Adrenal gland (tissue), 12 donors: Measurements from ENCODE around the gene HECTD1. TPM values are rescaled to one million over a fixed set of nuclear protein-coding genes. Genes with fewer than 3 reads are reported as not detected.

Experiments used
- DNase-seq, 7 donors: peaks; one replicate each; pipeline ENCODE4 v3.0.0-alpha.2; 2019 to 2020
- H3K27ac ChIP-seq, 5 donors: fragments of 200-600 bp; sonication (generic) in 4 of 5; 1 replicate in 3 of 5; 2 replicates in 2 of 5; pipeline versions ENCODE4 v1.5.1 to v1.8.0; 2016 to 2020; ENCODE audit warnings: mild to moderate bottlenecking in 1 of 5
- H3K27me3 ChIP-seq: fragments of 200-600 bp; 2 replicates; pipeline ENCODE4 v1.8.0; 2021
- H3K36me3 ChIP-seq, 2 donors: fragments of 200-600 bp; replicated peaks in 1 of 2; 1 replicate in 1 of 2; 2 replicates in 1 of 2; pipeline versions ENCODE4 v1.5.1 to v1.8.0; 2018 to 2022
- H3K4me1 ChIP-seq, 2 donors: fragments of 200-600 bp; replicated peaks in 1 of 2; 1 replicate in 1 of 2; 2 replicates in 1 of 2; pipeline versions ENCODE4 v1.5.1 to v1.8.0; 2018 to 2021
- H3K4me3 ChIP-seq, 4 donors: fragments of 200-600 bp; sonication (generic) in 3 of 4; one replicate each; pipeline ENCODE4 v1.5.1; 2016 to 2018
- H3K9me3 ChIP-seq, 3 donors: fragments of 200-600 bp; sonication (generic) in 1 of 3; replicated peaks in 1 of 3; 1 replicate in 2 of 3; 2 replicates in 1 of 3; pipeline versions ENCODE4 v1.5.1 to v1.8.0; 2016 to 2021
- POLR2A ChIP-seq, 2 donors: fragments of 450-650 bp; IDR thresholded peaks; one replicate each; pipeline ENCODE4 v1.6.1; 2017; ENCODE audit warnings: antibody characterized with exemption in 2 of 2, mild to moderate bottlenecking in 2 of 2, moderate library complexity in 1 of 2
- WGBS, 4 donors: extraction: QIAGEN DNeasy Blood & Tissue Kit in 2 of 4; methylation state at CpG; one replicate each; pipeline versions ENCODE4 v1.1.5 to v1.1.7; 2013 to 2017; 5-methylcytosine and 5-hydroxymethylcytosine counted together
- intact Hi-C, 2 donors: fragments of 100-400 bp; cut with DNase I; formaldehyde crosslinking; loops; one replicate each; pipeline versions ENCODE4 v1.14.1 to v1.15.0; 2022 to 2023
- polyA plus RNA-seq, 3 donors: library from polyadenylated mRNA; stranded (reverse); fragments of 200-250 nt in 2 of 3; fragments of 350-450 nt in 1 of 3; fragmentation: Illumina TruSeq in 1 of 3; extraction: RNeasy Lipid Tissue Mini Kit (QIAGEN cat#74804) in 1 of 3; gene quantifications; one replicate each; pipeline ENCODE4 v1.2.3, GENCODE V29; 2013 to 2014
- total RNA-seq, 9 donors: library from RNA; depleted of rRNA in 4 of 9; stranded (reverse); fragments of >200 nt in 4 of 9; fragments of 120-200 nt in 1 of 9; fragmentation: NEBNext Ultra II Directional in 1 of 9; extraction: Animal tissue kit (Norgen Biotek cat#: 25700) in 1 of 9; gene quantifications; one replicate each; pipeline versions ENCODE4 v1.1.0 to v1.2.4, GENCODE V29; 2013 to 2023
- TF ChIP-seq, protein P1 (sequence below), 6 experiments: fragments of 450-650 bp in 4 of 6; fragments of 200-600 bp in 2 of 6; sonication (generic) in 1 of 6; IDR thresholded peaks; 1 replicate in 5 of 6; 2 replicates in 1 of 6; pipeline versions ENCODE4 v1.5.1 to v1.8.0; 2016 to 2021; ENCODE audit warnings: antibody characterized with exemption in 6 of 6, mild to moderate bottlenecking in 2 of 6, moderate library complexity in 1 of 6
- donor health status: healthy with polysubstance abuse.
- donor health status: Bipolar disorder and iron deficiency.
- donor health status: DM: yes; HTN: yes; CAD: no.
- donor health status: DM: no; HTN: no; CAD: no.
- donor health status: DM: no; HTN: no; CAD: no.
- donor health status: DM: yes; HTN: yes; CAD: no.

HECTD1 gene
- total and polyA plus RNA-seq, 12 donors = 77.1 to 309 (median 185) TPM

DNA sequence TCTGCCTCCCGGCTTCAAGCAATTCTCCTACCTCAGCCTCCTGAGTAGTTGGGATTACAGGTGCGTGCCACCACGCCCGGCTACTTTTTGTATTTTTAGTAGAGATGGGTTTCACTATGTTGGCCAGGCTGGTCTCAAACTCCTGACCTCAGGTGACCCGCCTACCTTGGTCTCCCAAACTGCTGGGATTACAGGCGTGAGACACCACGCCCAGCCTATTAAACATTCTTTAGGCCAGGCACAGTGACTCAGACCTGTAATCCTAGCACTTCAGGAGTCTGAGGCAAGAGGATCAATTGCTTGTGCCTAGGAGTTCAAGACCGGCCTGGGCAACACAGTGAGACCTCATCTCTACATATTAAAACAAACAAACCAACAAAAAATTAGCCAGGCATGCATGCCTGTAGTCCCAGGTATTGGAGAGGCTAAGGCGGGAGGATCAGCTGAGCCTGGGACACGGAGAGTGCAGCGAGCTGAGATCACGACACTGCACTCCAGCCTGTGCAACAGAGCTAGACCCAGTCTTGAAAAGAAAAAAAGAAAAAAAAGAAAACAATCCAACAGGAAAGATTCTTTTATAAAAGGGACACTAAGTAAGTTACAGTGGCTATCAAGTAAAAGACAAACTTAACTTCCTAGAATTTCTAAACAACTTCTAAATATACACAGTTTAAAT lies 70.2 kb downstream of the HECTD1 start:
- peaks cover 0 to 97% of the 10 kb centered on the region in 2 donors for H3K36me3 ChIP-seq
- WGBS, 4 donors = 96 to 98% (median 97%) methylated on average over 12 of the region's 12 CpGs
- TF ChIP-seq, protein P1, sequence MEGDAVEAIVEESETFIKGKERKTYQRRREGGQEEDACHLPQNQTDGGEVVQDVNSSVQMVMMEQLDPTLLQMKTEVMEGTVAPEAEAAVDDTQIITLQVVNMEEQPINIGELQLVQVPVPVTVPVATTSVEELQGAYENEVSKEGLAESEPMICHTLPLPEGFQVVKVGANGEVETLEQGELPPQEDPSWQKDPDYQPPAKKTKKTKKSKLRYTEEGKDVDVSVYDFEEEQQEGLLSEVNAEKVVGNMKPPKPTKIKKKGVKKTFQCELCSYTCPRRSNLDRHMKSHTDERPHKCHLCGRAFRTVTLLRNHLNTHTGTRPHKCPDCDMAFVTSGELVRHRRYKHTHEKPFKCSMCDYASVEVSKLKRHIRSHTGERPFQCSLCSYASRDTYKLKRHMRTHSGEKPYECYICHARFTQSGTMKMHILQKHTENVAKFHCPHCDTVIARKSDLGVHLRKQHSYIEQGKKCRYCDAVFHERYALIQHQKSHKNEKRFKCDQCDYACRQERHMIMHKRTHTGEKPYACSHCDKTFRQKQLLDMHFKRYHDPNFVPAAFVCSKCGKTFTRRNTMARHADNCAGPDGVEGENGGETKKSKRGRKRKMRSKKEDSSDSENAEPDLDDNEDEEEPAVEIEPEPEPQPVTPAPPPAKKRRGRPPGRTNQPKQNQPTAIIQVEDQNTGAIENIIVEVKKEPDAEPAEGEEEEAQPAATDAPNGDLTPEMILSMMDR (IDR thresholded peaks at IDR 0.05) = no peak
- TF ChIP-seq POLR2A (IDR thresholded peaks at IDR 0.05) = no peak
- no peaks in the 10 kb centered on the region for H3K27me3 ChIP-seq
- no peak overlapping the region for H3K4me3 ChIP-seq
- DNase-seq = no peak
- intact Hi-C loops = no loop called here
- H3K4me1 ChIP-seq = no peaks in the 10 kb centered on the region
- H3K9me3 ChIP-seq = no peaks in the 10 kb centered on the region
- H3K27ac ChIP-seq = no peak overlapping the region

DNA sequence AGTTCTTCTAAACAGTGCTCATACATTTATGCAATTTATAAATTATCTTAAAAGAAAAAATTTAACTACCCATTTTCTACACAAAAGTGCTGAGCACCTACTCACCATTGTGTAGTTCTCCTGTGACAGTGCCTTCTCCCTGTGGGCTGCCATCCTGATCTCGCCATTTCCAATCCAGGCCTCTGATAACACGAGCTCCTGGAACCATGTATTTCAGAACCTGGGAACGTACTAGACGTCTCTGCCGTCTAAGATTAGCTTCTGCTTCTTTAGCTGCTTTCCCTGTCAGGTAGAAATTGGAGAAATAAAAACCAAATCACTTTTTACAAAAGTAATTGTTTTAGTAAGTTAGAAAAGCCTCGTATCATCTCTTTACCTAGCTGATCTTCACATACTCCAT lies 74.5 kb downstream of the HECTD1 start:
- no peaks in the 10 kb centered on the region for H3K9me3 ChIP-seq
- 93 to 96% (median 95%) methylated on average over 6 of the region's 6 CpGs for WGBS, 4 donors
- intact Hi-C loops = no loop called here
- no peaks in the 10 kb centered on the region for H3K27me3 ChIP-seq
- H3K4me3 ChIP-seq = no peak overlapping the region
- TF ChIP-seq POLR2A (IDR thresholded peaks at IDR 0.05) = no peak
- TF ChIP-seq, protein P1 (IDR thresholded peaks at IDR 0.05) = no peak
- peaks cover 0 to 95% of the 10 kb centered on the region in 2 donors for H3K36me3 ChIP-seq
- DNase-seq = no peak
- H3K27ac ChIP-seq = no peak overlapping the region
- peaks cover 0 to 6% of the 10 kb centered on the region in 2 donors for H3K4me1 ChIP-seq

DNA sequence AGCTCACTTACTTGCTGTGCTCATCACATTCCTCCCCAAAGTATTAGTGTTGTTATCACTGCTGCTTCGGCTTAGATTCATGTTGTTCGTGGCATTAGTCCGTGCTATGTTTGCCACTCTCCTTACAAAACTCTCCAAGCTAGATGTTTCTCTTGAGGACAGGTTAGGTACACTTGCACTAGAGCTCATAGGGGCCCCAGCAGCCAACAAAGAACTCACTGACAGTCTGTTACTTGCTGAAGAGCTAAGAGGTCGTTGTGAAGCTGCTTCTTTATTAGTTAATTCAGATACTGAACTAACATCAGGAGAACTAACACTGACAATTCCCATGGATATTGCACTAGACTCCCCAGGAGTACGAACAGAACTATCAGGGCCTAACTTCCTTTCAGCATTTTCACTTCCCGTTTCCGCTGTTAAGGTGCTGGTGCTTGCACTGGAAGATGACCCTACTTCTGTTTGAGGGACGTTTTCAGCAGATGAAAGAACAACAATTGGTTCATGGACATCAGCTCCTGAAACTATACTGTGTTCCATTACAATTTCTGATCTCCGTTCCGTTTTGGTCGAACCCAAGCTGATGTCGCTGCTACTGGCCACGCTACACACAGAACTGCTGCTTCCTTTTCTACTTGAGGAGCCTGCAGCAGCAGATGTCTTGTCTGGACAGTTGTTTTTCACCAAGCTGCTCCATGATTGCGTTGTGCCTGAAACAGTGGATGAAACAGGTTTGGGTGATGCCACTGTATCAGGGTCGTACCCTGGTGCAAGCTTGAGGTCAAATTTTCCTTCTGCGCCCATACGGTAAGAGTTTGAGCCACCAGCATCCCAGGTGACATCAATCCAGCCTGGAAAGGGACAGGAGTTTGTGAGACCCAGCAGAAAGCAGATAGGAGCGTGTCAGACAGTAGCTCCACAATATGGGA lies 78.7 kb downstream of the HECTD1 start:
- intact Hi-C loops = no loop called here
- H3K4me1 ChIP-seq = peaks cover 0 to 6% of the 10 kb centered on the region in 2 donors
- no peak for TF ChIP-seq POLR2A (IDR thresholded peaks at IDR 0.05)
- TF ChIP-seq, protein P1 (IDR thresholded peaks at IDR 0.05) = no peak

DNA sequence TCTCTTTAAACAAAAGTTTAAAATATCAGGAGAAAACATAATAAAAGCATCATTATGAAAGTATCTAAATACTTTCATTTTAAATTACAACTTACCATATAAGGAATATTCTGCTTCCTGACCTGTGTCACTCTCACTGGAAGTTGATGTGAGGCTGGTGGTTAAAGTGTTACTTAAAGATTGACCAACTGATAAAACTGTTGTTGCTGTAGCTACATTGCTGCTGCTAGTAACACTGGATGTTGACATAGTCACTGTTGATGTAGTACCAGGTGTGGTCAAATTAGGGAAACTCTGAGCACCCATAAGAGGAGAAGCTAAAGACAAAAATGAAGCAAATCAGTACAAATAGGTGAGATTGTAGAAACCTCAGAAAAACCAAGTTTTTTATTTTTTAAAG lies 79.9 kb downstream of the HECTD1 start:
- Histone ChIP-seq H3K36me3 (peaks cover 0 to 91% of the 10 kb centered on the region in 2 donors), H3K4me1 (peaks cover 0 to 6% of the 10 kb centered on the region in 2 donors), H3K27ac (no peak overlapping the region), H3K4me3 (no peak overlapping the region), H3K9me3 (no peaks in the 10 kb centered on the region), H3K27me3 (no peaks in the 10 kb centered on the region)
- intact Hi-C loops = no loop called here
- TF ChIP-seq, protein P1 (IDR thresholded peaks at IDR 0.05) = no peak
- TF ChIP-seq POLR2A (IDR thresholded peaks at IDR 0.05) = no peak
- DNase-seq = no peak

More for the DNA sequence above, 78.7 kb downstream of the HECTD1 start:
- Histone ChIP-seq H3K9me3 (no peaks in the 10 kb centered on the region), H3K27ac (no peak overlapping the region), H3K4me3 (no peak overlapping the region), H3K27me3 (no peaks in the 10 kb centered on the region), H3K36me3 (peaks cover 0 to 92% of the 10 kb centered on the region in 2 donors)
- 86 to 87% (median 86%) methylated on average over 18 of the region's 18 CpGs for WGBS, 4 donors
- DNase-seq = no peak
